ENCODE data around the gene KRTAP4-16. TPM values are rescaled to one million over a fixed set of nuclear protein-coding genes. Genes with fewer than 3 reads are reported as not detected.

Gene KRTAP4-16
- total and polyA plus RNA-seq, 2 of the 8 experiments (the other 6 are each of a cell fraction or from before 2014, with no cell fraction given) = not detected

GRCh38 chr17:41096055-41096454 is 6.0 kb downstream of the KRTAP4-16 start:
- H3K27ac ChIP-seq (ENCODE audit: low read depth, low read length) = no peak overlapping the region
- no peak overlapping the region for H3K14ac ChIP-seq (ENCODE audit: insufficient read length)
- no peak overlapping the region for H3K9ac ChIP-seq (replicated peaks in 1 of 4; ENCODE audit: extremely low read depth in 1 of 4, low read depth in 3 of 4, low read length in 3 of 4)
- H3K36me3 ChIP-seq (ENCODE audit: control insufficient read depth in 2 of 4, insufficient read depth in 4 of 4, low read length in 3 of 4) = no peaks in the 10 kb centered on the region
- no peak overlapping the region for H3K4me3 ChIP-seq (ENCODE audit: extremely low read depth in 1 of 4, insufficient read depth in 2 of 4, low read depth in 3 of 4, low read length in 4 of 4)
- WGBS, 2 experiments (ENCODE audit: extremely low coverage in 1 of 2, insufficient coverage in 1 of 2, insufficient read length in 1 of 2, insufficient replicate concordance in 2 of 2, low coverage in 1 of 2, low lambda C conversion rate in 2 of 2, missing lambda C conversion rate in 1 of 2) = 86% methylated on average over 7 of the region's 7 CpGs; no CpG with 5 or more reads in 1 of the 2 experiments
- peaks cover 3 to 6% of the 10 kb centered on the region in 2 experiments; a peak in 1 of 4 replicates for H3K9me3 ChIP-seq (ENCODE audit: insufficient read depth in 2 of 2, low read depth in 1 of 2, low read length in 1 of 2)
- H3K27me3 ChIP-seq (replicated peaks in 1 of 4; ENCODE audit: control insufficient read depth in 3 of 4, extremely low read depth in 1 of 4, insufficient read depth in 3 of 4, low read length in 3 of 4) = no peaks in the 10 kb centered on the region
- H3K4me1 ChIP-seq (replicated peaks in 1 of 4; ENCODE audit: control insufficient read depth in 3 of 4, insufficient read depth in 4 of 4, low read length in 3 of 4) = no peaks in the 10 kb centered on the region
- no peak overlapping the region for H4K91ac ChIP-seq (replicated peaks; ENCODE audit: insufficient read length, low read length)
- no peaks in the 10 kb centered on the region for H3K79me2 ChIP-seq (ENCODE audit: control insufficient read depth in 1 of 2, insufficient read depth in 2 of 2, low read length in 2 of 2)
- no peak overlapping the region for H2BK120ac ChIP-seq (replicated peaks; ENCODE audit: low read depth, low read length)
- no peak overlapping the region for H3K23ac ChIP-seq (ENCODE audit: insufficient read length)
- no peak overlapping the region for H3K4me2 ChIP-seq (ENCODE audit: insufficient read depth in 1 of 2, low read depth in 2 of 2, low read length in 2 of 2)
- no peak overlapping the region for H2AFZ ChIP-seq (ENCODE audit: low read length)
- no peak overlapping the region for H2BK15ac ChIP-seq (ENCODE audit: low read length)
- no peaks in the 10 kb centered on the region for H3K23me2 ChIP-seq (ENCODE audit: low read depth, low read length)
- H2BK12ac ChIP-seq (ENCODE audit: low read depth, low read length) = no peak overlapping the region
- H2BK20ac ChIP-seq (ENCODE audit: low read length) = no peak overlapping the region
- ChIA-PET CTCF (ENCODE audit: partially characterized antibody) (no interaction called here), POLR2A (ENCODE audit: partially characterized antibody) (no interaction called here)
- no peak overlapping the region for H2AK5ac ChIP-seq (ENCODE audit: low read depth, low read length)
- H3K18ac ChIP-seq (ENCODE audit: extremely low read depth, low read length) = no peak overlapping the region
- DNase-seq (ENCODE audit: low read depth in 1 of 2, low spot score in 2 of 2) = no peak
- H2BK5ac ChIP-seq (ENCODE audit: low read depth, low read length) = no peak overlapping the region
- H4K8ac ChIP-seq (ENCODE audit: extremely low read depth, insufficient read depth, low read length) = no peak overlapping the region
- no peaks in the 10 kb centered on the region for H3K79me1 ChIP-seq (ENCODE audit: low read depth, low read length)
- H3K56ac ChIP-seq (replicated peaks; ENCODE audit: insufficient read length, low read depth, low read length) = no peak overlapping the region
- H4K20me1 ChIP-seq (replicated peaks in 1 of 2; ENCODE audit: control insufficient read depth in 1 of 2, insufficient read depth in 2 of 2, low read length in 2 of 2) = no peaks in the 10 kb centered on the region
- FAIRE-seq = no peak
- no peak overlapping the region for H3K4ac ChIP-seq (replicated peaks; ENCODE audit: insufficient read length, low read depth, low read length)
- H4K5ac ChIP-seq (ENCODE audit: insufficient read length, low read depth, low read length) = no peak overlapping the region
- TF ChIP-seq MAFK (IDR thresholded peaks at IDR 0.05; ENCODE audit: low read depth, low read length) (no peak), ZNF274 (IDR thresholded peaks at IDR 0.05; ENCODE audit: borderline replicate concordance, extremely low read depth, low read length) (no peak), CTCF (IDR thresholded peaks at IDR 0.05; ENCODE audit: control extremely low read depth in 1 of 3, insufficient read depth in 1 of 3, low read depth in 1 of 3, low read length in 3 of 3) (no peak), CHD2 (IDR thresholded peaks at IDR 0.05; ENCODE audit: low read length) (no peak), CTBP2 (IDR thresholded peaks at IDR 0.05; ENCODE audit: borderline replicate concordance, insufficient read depth, insufficient read length, low read length) (no peak), NANOG (IDR thresholded peaks at IDR 0.05; ENCODE audit: insufficient read depth, low read depth, low read length, poor library complexity, severe bottlenecking) (no peak)
